ENCODE results near the gene MALAT1.
"Not testable (repeated sequence)": the region's sequence is repeated elsewhere in the genome, so short reads cannot be mapped to it uniquely, and the experiment has no call there.

MALAT1 gene
- total RNA-seq = 10,601 to 22,201 (median 19,037) reads per million in 3 donors

GRCh38 chr11:65498977-65499712 lies at the start of gene MALAT1:
Gene MALAT1 (plus strand): TSS chr11:65499045.
- peaks cover 40% of the 10 kb centered on the region for H3K36me3 ChIP-seq (ENCODE audit: control insufficient read depth, insufficient read depth, low read length)
- DNase-seq = peak; percentile 84 to 93 (median 91)
- H3K27ac ChIP-seq (ENCODE audit: insufficient read depth, low read length, poor library complexity, severe bottlenecking) = peak within 1 kb of the TSS; percentile 98
- no peaks in the 10 kb centered on the region for H3K9me3 ChIP-seq (ENCODE audit: control insufficient read depth, low read length)
- H3K4me1 ChIP-seq (ENCODE audit: control insufficient read depth, insufficient read depth, low read length, poor library complexity, severe bottlenecking) = peaks cover 14% of the 10 kb centered on the region
- H3K27me3 ChIP-seq (replicated peaks; ENCODE audit: control insufficient read depth, insufficient read depth, low read length, poor library complexity, severe bottlenecking) = no peaks in the 10 kb centered on the region
- peak within 1 kb of the TSS; percentile 85 for H3K4me3 ChIP-seq (ENCODE audit: insufficient read depth, low read depth, low read length, poor library complexity, severe bottlenecking)

DNA sequence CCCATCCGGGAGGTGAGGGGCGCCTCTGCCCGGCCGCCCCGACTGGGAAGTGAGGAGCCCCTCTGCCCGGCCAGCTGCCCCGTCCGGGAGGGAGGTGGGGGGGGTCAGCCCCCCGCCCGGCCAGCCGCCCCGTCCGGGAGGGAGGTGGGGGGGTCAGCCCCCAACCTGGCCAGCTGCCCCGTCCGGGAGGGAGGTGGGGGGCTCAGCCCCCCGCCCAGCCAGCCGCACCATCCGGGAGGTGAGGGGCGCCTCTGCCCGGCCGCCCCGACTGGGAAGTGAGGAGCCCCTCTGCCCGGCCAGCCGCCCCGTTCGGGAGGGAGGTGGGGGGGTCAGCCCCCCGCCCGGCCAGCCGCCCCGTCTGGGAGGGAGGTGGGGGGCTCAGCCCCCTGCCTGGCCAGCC lies 47.5 kb upstream of the MALAT1 start:
- not testable (repeated sequence) for H3K27ac ChIP-seq (ENCODE audit: insufficient read depth, low read length, poor library complexity, severe bottlenecking); H3K9me3 ChIP-seq (ENCODE audit: control insufficient read depth, low read length); DNase-seq; H3K27me3 ChIP-seq (replicated peaks; ENCODE audit: control insufficient read depth, insufficient read depth, low read length, poor library complexity, severe bottlenecking); H3K4me1 ChIP-seq (ENCODE audit: control insufficient read depth, insufficient read depth, low read length, poor library complexity, severe bottlenecking); H3K36me3 ChIP-seq (ENCODE audit: control insufficient read depth, insufficient read depth, low read length); H3K4me3 ChIP-seq (ENCODE audit: insufficient read depth, low read depth, low read length, poor library complexity, severe bottlenecking)

GRCh38 chr11:65452259-65452658 lies 46.6 kb upstream of the MALAT1 start:
- H3K27me3 ChIP-seq (replicated peaks; ENCODE audit: control insufficient read depth, insufficient read depth, low read length, poor library complexity, severe bottlenecking); H3K9me3 ChIP-seq (ENCODE audit: control insufficient read depth, low read length); H3K4me3 ChIP-seq (ENCODE audit: insufficient read depth, low read depth, low read length, poor library complexity, severe bottlenecking); H3K4me1 ChIP-seq (ENCODE audit: control insufficient read depth, insufficient read depth, low read length, poor library complexity, severe bottlenecking); H3K36me3 ChIP-seq (ENCODE audit: control insufficient read depth, insufficient read depth, low read length); H3K27ac ChIP-seq (ENCODE audit: insufficient read depth, low read length, poor library complexity, severe bottlenecking); DNase-seq: not testable (repeated sequence)

DNA sequence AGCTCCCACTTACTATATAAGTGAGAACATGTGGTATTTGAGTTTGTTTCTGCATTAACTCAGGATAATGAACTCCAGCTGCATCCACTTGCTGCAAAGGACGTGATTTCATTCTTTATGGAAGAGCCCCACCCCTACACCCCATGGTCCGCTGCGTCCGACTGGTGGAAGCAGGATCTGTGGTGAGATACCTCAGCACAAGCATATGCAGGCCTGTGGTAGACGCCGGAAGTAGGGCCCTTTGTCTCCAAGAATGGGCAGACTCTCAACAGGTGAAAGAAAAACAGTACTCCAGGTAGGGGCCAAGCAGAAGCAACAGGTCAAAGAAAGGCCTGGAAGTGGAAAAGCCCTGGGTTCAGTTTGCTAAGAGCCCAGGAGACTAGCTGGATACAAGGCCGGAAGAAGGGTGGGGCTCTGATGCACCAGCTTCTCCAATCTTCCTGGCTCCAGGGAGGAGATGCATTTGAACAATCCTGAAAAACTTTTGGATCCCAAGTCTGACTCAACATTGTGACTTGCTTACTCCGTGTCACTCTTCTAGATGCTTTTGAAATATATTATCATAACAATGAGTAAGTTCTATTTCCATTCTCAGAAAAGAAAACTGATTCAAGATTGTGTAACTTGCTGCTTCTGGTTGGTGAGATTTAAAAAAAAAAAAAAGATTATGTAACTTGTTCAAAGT lies 45.9 kb upstream of the MALAT1 start:
- H3K27me3 ChIP-seq (replicated peaks; ENCODE audit: control insufficient read depth, insufficient read depth, low read length, poor library complexity, severe bottlenecking) = no peaks in the 10 kb centered on the region
- no peak for DNase-seq
- H3K9me3 ChIP-seq (ENCODE audit: control insufficient read depth, low read length) = no peaks in the 10 kb centered on the region
- H3K4me3 ChIP-seq (ENCODE audit: insufficient read depth, low read depth, low read length, poor library complexity, severe bottlenecking) = no peak overlapping the region
- H3K36me3 ChIP-seq (ENCODE audit: control insufficient read depth, insufficient read depth, low read length) = no peaks in the 10 kb centered on the region
- peaks cover 4% of the 10 kb centered on the region for H3K4me1 ChIP-seq (ENCODE audit: control insufficient read depth, insufficient read depth, low read length, poor library complexity, severe bottlenecking)
- H3K27ac ChIP-seq (ENCODE audit: insufficient read depth, low read length, poor library complexity, severe bottlenecking) = no peak overlapping the region

DNA sequence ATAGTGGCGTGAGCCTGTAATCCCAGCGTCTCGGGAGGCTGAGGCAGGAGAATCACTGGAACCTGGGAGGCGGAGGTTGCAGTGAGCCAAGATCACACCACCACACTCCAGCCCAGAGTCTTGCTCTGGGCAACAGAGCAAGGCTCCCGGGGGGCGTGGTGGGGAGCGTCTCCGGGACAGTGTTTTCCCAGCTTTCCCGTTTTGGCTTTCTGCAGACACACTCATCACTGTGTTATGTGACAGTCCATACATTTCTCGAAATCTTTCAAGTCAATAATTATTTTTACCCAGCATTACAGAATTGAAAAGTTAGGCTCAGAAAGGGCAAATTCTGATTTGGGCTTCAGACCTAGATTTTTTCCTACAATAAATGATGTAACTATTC lies 44.5 kb upstream of the MALAT1 start:
- H3K27me3 ChIP-seq (replicated peaks; ENCODE audit: control insufficient read depth, insufficient read depth, low read length, poor library complexity, severe bottlenecking) = no peaks in the 10 kb centered on the region
- H3K9me3 ChIP-seq (ENCODE audit: control insufficient read depth, low read length) = no peaks in the 10 kb centered on the region
- DNase-seq = no peak
- H3K4me3 ChIP-seq (ENCODE audit: insufficient read depth, low read depth, low read length, poor library complexity, severe bottlenecking) = peak overlapping the region; percentile 66
- peak overlapping the region; percentile 54 for H3K27ac ChIP-seq (ENCODE audit: insufficient read depth, low read length, poor library complexity, severe bottlenecking)
- H3K4me1 ChIP-seq (ENCODE audit: control insufficient read depth, insufficient read depth, low read length, poor library complexity, severe bottlenecking) = peaks cover 4% of the 10 kb centered on the region
- H3K36me3 ChIP-seq (ENCODE audit: control insufficient read depth, insufficient read depth, low read length) = no peaks in the 10 kb centered on the region

GRCh38 chr11:65454696-65455456 lies 44.0 kb upstream of the MALAT1 start:
- Histone ChIP-seq H3K4me1 (ENCODE audit: control insufficient read depth, insufficient read depth, low read length, poor library complexity, severe bottlenecking) (peaks cover 4% of the 10 kb centered on the region), H3K36me3 (ENCODE audit: control insufficient read depth, insufficient read depth, low read length) (no peaks in the 10 kb centered on the region), H3K4me3 (ENCODE audit: insufficient read depth, low read depth, low read length, poor library complexity, severe bottlenecking) (peak overlapping the region; percentile 66), H3K27me3 (replicated peaks; ENCODE audit: control insufficient read depth, insufficient read depth, low read length, poor library complexity, severe bottlenecking) (no peaks in the 10 kb centered on the region), H3K9me3 (ENCODE audit: control insufficient read depth, low read length) (no peaks in the 10 kb centered on the region), H3K27ac (ENCODE audit: insufficient read depth, low read length, poor library complexity, severe bottlenecking) (peak overlapping the region; percentile 54)
- peak; percentile 70 to 78 (median 73) for DNase-seq

DNA sequence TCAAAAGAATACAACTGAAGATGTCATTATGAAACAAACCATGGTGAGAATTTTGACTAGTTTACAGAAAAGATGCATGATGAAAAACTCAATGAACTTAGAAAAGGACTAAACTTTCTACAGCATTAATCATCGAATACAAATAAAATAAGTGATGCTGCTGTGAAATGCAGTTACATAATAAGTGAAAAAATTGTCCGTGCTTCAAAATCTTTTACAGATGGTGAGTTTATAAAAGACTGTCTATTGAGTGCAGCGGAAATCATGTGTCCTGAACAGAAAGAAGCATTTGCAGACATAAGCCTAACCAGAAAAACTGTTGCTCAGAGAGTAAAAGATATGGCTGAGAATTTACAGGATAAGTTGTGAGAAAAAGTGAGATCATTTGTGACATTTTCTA lies 42.4 kb upstream of the MALAT1 start:
- Histone ChIP-seq H3K4me1 (ENCODE audit: control insufficient read depth, insufficient read depth, low read length, poor library complexity, severe bottlenecking) (peaks cover 4% of the 10 kb centered on the region), H3K27me3 (replicated peaks; ENCODE audit: control insufficient read depth, insufficient read depth, low read length, poor library complexity, severe bottlenecking) (no peaks in the 10 kb centered on the region), H3K27ac (ENCODE audit: insufficient read depth, low read length, poor library complexity, severe bottlenecking) (no peak overlapping the region), H3K36me3 (ENCODE audit: control insufficient read depth, insufficient read depth, low read length) (no peaks in the 10 kb centered on the region), H3K9me3 (ENCODE audit: control insufficient read depth, low read length) (no peaks in the 10 kb centered on the region), H3K4me3 (ENCODE audit: insufficient read depth, low read depth, low read length, poor library complexity, severe bottlenecking) (no peak overlapping the region)
- no peak for DNase-seq

DNA sequence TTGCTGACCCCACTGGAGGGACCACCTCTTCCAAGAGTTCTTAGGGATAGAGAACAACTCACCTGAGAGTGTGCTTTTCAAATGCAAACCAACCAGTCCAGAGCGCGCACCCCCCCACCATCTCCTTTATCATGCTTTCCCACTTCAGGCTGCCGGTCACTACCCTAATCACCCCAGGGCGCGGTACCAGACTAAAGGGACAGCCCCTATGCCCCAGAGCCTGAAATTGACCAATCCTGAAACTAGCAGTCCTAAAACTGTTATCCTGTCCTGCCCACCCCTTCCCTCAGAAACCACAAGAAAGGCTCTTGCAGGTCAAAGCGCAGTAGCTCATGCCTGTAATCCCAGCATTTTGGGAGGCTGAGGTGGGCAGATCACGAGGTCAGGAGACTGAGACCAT lies 39.3 kb upstream of the MALAT1 start:
- H3K27me3 ChIP-seq (replicated peaks; ENCODE audit: control insufficient read depth, insufficient read depth, low read length, poor library complexity, severe bottlenecking) = no peaks in the 10 kb centered on the region
- H3K27ac ChIP-seq (ENCODE audit: insufficient read depth, low read length, poor library complexity, severe bottlenecking) = no peak overlapping the region
- peaks cover 4% of the 10 kb centered on the region for H3K4me1 ChIP-seq (ENCODE audit: control insufficient read depth, insufficient read depth, low read length, poor library complexity, severe bottlenecking)
- DNase-seq = no peak
- no peaks in the 10 kb centered on the region for H3K9me3 ChIP-seq (ENCODE audit: control insufficient read depth, low read length)
- no peaks in the 10 kb centered on the region for H3K36me3 ChIP-seq (ENCODE audit: control insufficient read depth, insufficient read depth, low read length)
- no peak overlapping the region for H3K4me3 ChIP-seq (ENCODE audit: insufficient read depth, low read depth, low read length, poor library complexity, severe bottlenecking)

GRCh38 chr11:65465471-65465870 lies 33.4 kb upstream of the MALAT1 start:
- not testable (repeated sequence) for H3K4me1 ChIP-seq (ENCODE audit: control insufficient read depth, insufficient read depth, low read length, poor library complexity, severe bottlenecking); H3K9me3 ChIP-seq (ENCODE audit: control insufficient read depth, low read length); H3K27me3 ChIP-seq (replicated peaks; ENCODE audit: control insufficient read depth, insufficient read depth, low read length, poor library complexity, severe bottlenecking); DNase-seq; H3K4me3 ChIP-seq (ENCODE audit: insufficient read depth, low read depth, low read length, poor library complexity, severe bottlenecking); H3K36me3 ChIP-seq (ENCODE audit: control insufficient read depth, insufficient read depth, low read length); H3K27ac ChIP-seq (ENCODE audit: insufficient read depth, low read length, poor library complexity, severe bottlenecking)

DNA sequence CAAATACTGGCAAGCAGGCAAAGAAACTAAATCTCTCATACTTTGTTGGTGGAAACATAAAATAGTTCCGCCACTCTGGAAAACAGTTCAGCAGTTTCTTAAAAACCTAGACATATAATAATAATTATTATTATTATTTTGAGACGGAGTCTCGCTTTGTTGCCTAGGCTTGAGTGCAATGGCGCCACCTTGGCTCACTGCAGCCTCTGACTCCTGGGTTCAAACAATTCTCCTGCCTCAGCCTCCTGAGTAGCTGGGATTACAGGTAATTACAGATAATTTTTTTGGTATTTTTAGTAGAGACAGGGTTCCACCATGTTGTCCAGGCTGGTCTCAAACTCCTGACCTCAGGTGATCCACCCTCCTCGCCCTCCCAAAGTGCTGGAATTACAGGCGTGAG lies 31.5 kb upstream of the MALAT1 start:
- not testable (repeated sequence) for H3K9me3 ChIP-seq (ENCODE audit: control insufficient read depth, low read length); DNase-seq; H3K27me3 ChIP-seq (replicated peaks; ENCODE audit: control insufficient read depth, insufficient read depth, low read length, poor library complexity, severe bottlenecking); H3K27ac ChIP-seq (ENCODE audit: insufficient read depth, low read length, poor library complexity, severe bottlenecking); H3K36me3 ChIP-seq (ENCODE audit: control insufficient read depth, insufficient read depth, low read length); H3K4me3 ChIP-seq (ENCODE audit: insufficient read depth, low read depth, low read length, poor library complexity, severe bottlenecking)
- H3K4me1 ChIP-seq (ENCODE audit: control insufficient read depth, insufficient read depth, low read length, poor library complexity, severe bottlenecking) = peaks cover 14% of the 10 kb centered on the region

Measured in effector memory CD4-positive, alpha-beta T cell (primary cell).